ENCODE data around the gene LSM7.

LSM7 gene

DNA sequence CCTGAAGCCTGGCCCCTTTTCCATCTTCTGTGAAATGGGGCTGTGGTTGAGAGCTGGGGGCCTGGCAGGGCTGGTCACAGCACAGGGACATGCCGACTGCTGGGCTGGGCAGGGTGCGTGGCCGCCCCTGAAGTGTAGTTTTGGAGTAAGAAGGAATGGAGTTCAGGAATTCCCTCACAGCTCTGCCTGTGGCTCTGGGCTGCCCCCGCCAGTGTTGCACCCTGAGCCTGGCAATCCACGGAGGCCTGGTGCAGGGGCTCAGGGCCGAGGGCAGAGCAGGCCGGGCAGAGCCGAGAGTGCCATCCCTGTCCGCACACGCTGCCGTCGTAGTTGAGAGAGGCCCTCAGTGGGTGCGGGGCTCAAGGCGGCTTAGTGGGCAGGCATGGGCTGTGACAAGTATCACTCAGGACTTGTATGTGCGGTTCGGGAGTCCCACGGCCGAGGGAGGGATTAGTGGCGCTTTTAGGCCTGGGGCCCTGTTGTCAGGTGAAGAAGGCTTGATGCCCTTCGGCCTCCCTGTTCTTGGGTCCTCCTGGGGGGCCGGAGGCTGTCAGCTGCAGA, 9.7 kb upstream of the LSM7 start:
- DNase-seq (ENCODE audit: low read depth in 2 of 2), result no peak

DNA sequence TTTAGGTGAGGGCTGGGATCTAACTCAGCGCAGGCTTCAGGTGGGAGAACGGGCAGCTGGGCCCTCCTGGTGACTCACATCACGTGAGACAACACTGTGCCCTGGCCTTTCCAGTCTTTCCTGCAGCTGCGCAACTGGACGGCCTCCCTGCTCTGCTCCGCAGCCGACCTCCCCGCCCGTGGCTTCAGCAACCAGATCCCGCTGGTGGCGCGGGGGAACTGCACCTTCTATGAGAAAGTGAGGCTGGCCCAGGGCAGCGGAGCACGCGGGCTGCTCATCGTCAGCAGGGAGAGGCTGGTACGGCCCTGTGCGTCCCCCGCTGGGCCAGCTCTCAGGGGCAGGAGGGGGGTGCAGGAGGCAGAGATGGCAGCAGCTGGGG, 8.9 kb upstream of the LSM7 start:
- DNase-seq (ENCODE audit: low read depth in 2 of 2), result no peak

DNA sequence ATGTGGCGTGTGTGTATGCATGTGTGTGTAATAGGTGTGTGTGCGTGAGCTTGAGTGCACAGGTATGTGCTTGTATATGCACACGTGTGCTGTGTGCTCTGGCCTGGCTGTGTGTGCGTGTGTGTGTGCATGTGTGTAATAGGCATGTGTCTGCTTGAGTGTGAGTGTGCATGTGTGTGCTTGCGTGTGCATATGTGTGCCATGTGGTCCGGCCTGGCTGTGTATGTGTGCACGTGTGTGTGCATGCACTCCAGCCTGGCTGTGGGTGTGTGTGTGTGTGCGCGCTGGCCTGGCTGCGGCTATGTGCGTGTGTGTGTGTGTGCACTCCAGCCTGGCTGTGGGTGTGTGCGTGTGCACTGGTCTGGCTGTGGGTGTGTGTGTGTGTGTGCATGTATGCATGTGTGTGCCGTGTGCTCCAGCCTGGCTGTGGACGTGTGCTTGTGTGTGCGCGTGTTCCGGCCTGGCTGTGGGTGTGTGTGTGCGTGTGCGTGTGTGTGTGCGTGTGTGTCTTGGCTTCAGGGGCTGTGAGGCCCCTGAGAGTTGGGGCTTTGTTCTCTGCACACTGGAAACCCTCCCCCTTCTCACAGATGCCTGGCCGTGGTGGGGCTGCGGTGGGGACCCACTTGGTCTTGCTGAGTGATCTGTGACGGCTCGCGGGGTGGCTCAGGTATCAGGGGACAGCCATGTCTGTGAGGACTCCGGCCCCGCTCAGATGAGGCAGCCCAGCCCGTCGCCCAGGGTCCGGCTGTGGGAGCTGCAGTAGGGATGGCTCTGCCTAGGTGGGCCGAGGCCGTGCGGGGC, 8.3 kb upstream of the LSM7 start:
- DNase-seq (ENCODE audit: low read depth in 2 of 2), result no peak

DNA sequence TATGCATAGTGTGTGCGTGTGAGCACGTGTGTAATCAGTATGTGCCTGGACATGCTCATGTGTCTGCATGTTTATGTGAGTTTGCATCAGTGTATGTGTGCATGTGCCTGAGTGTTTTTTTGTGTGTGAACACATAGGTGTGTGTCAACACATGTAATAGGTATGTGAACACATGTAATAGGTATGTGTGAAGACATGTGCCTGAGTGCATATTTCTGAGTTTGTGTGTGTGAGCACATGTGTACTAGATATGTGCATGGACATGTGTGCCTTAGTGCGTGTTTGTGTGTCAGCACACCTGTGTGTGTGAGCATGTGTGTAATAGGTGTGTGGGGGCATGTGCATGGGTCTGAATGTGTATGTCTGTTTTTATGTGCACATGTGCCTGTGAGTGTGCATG, 7.5 kb upstream of the LSM7 start:
- DNase-seq (ENCODE audit: low read depth in 2 of 2), result no peak

DNA sequence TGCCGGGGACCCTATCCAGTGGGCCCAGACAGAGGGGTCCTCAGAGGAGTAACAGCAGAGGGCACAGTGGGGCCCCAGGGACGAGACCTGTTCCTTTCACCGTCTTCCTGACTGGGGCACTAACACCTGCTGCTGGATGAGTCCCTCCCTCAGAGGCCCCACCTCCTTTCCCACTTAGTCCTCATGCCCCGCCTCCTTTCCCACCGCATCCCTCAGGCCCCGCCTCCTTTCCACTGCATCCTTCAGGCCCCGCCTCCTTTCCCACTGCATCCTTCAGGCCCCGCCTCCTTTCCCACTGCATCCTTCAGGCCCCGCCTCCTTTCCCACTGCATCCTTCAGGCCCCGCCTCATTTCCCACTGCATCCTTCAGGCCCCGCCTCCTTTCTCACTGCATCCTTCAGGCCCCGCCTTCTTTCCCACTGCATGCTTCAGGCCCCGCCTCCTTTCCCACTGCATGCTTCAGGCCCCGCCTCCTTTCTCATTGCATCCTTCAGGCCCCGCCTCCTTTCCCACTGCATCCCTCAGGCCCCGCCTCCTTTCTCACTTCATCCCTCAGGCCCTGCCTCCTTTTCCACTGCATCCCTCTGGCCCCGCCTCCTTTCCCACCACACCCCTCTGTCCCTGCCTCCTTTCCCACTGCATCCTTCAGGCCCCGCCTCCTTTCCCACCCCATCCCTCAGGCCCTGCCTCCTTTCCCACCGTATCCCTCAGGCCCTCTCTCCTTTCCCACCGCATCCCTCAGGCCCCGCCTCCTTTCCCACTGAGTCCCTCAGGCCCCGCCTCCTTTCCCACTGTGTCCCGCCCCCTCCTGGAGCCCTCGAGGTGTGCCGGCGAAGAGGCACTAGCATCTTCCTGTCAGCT, 6.8 kb upstream of the LSM7 start:
- DNase-seq (ENCODE audit: low read depth in 2 of 2), result no peak

DNA sequence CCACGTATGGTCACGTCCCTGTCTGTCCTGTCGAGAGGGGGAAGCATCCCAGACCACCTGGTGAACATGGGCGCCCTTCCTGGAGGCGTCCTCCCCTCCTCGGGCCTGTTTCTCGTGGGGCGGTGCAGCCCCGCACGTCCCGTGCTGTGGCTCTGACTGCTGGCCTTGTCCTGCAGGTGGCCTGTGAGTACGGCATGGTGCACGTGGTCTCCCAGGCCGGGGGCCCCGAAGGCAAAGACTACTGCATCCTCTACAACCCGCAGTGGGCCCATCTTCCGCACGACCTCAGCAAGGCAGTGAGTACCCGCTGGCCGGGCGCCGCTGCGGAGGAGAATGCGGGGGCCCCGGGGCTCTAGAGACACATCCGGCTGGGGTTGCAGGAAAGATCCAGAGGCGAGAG, 6.0 kb upstream of the LSM7 start:
- no peak for DNase-seq (ENCODE audit: low read depth in 2 of 2)

DNA sequence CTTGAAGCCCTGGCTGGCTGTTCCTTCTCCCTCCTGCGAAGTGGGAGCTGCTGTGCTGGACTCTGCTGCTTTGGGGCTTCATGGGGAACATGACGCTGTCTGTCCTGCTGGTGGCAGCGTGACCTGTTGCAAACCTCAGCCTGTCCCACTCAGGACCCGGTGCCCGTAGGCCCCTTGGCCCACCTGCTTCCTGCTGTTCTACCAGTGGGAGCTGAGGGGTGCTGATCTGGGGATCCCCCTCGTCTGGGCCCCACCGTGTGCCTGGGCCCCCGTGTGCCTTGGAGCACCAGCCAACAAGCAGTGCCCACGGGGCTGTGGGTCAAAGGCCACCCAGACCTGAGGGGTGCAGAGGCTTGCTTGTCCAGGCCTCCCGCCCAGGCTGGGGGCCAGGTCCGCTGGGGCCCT, 5.4 kb upstream of the LSM7 start:
- DNase-seq (ENCODE audit: low read depth in 2 of 2), result no peak

DNA sequence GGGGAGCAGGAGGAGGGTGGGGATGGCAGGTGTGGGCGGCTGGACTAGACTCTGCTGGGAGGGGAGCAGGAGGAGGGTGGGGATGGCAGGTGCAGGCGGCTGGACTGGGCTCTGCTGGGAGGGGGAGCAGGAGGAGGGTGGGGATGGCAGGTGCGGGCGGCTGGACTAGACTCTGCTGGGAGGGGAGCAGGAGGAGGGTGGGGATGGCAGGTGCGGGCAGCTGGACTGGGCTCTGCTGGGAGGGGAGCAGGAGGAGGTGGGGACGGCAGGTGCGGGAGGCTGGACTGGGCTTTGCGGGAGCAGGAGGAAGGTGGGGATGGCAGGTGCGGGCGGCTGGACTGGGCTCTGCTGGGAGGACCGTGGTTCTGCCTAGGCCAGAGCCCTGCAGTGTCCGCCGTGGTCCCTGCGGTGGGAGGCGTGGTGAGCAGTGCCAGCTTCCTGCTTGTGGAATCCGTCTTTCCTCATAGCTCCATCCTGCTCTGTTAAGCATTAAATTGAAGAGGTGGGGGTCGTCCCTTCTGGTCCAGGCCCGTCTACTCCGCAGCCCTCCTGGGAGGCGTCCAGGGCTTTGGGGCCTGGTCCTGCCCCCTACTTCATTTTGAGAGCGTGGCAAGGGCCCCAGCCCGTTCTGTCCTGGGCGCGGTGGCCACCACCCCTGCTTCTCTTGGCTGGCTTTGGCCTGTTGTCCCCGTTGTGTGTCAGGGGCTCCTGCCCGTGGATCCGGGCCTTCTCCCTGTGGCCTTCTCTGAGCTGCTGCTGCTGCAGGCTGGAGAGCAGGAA, 4.8 kb upstream of the LSM7 start:
- no peak for DNase-seq (ENCODE audit: low read depth in 2 of 2)

DNA sequence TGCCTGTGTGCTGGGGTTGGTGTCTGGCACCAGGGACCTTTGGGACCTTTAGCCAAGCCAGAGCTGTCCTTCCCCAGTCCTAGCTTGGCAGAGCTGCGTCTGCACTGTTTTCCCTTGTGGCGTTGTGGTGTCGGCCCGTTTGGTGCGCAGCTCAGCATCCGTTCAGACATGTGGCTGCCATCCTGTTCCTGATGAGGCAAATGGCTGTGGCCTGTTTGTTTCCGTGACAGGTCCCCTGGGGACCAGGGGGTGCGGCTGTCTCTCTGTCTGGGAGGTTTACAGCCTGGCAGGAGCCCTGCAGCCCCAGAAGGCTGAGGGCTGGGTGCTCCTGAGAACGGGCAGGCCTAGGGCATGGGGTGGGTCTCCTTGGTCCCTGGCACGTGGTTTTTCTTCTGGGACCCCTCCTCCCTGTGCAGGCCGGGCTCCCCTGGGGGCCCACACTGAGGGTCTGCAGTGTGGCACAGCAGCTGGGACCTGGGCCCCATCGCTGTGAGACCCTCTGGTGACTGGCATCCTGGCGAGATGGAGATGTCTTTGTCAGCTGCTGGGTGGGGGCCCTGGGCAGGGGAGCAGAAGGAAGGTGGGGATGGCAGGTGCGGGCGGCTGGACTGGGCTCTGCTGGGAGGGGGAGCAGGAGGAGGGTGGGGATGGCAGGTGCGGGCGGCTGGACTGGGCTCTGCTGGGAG, 4.1 kb upstream of the LSM7 start:
- no peak for DNase-seq (ENCODE audit: low read depth in 2 of 2)

DNA sequence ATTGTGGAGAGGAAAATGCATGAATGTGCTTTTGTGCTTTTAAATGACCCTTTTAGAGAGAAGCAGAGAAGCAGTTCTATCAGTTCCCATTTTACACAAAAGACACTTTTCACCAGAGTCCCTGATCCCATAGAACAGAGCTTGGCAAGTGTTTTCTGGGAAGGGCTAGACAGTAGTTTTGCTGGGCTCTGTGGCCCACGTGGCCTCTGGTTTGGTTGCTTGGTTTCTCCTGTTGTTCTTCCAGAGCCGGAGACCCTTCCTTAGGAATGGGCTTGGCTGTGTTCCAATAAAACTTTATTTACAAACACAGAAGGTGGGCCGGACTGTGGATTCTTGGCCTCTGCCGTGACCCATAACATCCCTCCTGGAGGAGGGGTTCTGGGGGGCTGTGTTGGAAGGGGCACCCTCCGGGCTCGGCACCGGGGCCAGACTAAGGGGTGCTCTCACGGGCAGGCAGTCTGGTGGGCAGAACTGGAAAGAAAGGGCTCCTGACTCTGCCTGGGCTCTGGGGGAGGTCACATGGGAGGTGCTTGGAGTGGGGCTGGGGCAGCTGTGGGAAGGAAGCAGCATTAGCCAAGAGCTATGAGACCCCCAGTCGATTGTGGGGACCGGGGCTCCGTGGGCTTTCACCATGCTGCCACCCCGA, 3.3 kb upstream of the LSM7 start:
- no peak for DNase-seq (ENCODE audit: low read depth in 2 of 2)

DNA sequence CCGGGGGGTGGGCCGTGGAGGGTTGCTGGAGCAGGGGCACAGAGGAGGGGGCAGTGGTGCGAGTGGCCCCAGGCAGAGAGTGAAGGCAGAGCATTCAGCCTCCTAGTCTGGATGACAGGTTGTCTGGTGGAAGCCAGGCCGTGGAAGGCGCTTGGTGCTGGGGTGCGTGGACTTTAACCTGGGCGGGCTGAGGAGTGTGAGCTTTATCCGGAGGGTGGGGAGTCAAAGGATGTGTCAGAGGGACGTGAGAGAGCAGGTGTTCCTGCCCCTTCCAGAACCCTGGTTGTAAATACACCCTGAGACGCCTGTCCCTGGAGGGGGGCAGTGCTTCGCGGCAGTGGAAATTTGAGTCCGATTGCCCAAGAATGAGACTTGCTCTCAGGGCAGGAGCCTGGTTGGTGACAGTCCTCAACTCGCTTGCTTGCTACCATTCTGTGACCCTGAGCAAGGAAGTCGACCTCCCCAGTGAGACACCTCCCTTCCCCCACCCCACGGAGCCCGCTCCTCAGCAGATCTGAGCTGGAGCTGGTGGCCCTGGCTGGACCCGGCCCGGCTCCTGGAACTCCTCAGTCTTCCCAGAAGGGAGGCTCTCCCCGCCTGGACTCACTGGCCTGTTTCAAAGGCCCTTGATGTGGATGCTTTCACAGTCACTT, 2.4 kb upstream of the LSM7 start:
- no peak for DNase-seq (ENCODE audit: low read depth in 2 of 2)

DNA sequence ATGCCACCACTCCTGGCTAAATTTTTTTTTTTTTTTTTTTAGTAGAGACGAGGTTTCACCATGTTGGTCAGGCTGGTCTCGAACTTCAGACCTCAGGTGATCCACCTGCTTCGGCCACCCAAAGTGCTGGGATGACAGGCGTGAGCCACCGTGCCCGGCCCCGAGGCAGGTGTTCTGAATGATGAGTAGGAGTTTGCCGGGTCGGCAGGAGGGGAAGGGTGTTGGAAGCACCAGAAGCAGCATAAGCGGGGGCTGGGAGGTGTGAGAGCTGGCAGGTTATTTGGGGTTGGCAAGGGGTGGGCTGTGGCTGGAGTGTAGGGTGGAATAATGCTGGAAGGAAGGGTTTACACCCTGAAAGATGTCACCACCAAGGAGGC, 1.9 kb upstream of the LSM7 start:
- no peak for DNase-seq (ENCODE audit: low read depth in 2 of 2)

DNA sequence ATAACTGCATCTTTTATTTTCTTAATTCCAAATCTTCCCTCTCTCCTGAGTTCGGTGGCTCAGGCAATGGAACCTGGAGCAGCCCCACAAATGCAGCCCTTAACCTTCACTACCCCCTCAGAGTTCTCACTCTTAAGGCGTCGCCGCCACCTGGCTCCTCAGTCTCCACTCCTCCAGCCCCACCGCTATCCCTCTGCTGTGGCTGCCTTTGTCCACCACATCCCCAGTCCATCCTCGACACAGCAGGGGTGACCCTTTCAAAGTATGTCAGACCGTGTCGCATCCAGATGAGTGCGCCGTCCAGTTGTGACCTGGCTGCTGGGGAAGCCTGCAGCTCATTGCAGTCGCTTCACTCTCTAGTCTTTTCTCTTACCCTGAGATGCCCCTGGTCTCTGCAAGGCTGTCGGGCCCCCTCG, 1.1 kb upstream of the LSM7 start:
- DNase-seq (ENCODE audit: low read depth in 2 of 2), result no peak

DNA sequence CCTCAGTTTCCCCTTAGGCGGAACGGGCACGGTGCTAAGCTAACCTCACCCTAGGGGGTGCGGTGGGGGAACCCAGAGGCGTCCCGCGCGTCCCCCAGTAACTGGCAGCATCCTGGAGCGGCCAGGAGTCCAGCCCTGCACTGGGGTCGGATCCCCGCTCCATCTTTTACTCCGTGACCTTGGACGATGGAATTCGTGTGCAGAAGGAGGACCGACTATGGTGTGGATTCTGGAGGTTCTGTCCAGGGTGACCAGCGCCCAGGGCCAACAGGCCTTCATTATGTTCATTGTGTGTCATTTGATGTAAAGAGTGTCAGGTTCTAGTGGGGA, 728 bp upstream of the LSM7 start:
- no peak for DNase-seq (ENCODE audit: low read depth in 2 of 2)

DNA sequence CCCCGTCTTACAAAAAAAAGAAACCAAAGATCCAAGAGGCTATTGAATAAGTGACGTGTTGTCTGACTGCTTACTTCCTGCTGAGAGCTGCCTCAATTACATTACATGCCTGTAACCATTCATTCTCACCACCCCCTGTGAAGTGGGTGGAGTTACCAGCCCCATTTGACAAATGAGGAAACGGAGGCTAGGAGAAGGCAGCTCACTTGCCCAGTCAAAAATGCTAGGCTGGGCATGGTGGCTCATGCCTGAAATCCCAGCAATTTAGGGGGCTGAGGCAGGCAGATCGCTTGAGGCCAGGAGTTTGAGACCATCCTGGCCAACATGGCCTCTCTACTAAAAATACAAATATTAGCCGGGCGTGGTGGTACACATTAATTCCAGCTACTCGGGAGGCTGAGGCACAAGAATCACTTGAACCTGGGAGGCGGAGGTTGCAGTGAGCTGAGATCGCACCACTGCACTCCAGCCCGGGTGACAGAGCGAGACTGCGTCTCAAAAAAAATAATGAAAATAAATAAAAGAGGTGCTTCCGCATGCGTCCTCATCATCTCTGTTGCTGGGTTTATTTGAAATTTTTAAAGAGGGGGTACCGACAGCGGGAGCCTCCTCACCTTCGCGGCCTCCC, 499 bp downstream of the LSM7 start:
- DNase-seq (ENCODE audit: low read depth in 2 of 2), result peak; percentile 41 to 48

DNA sequence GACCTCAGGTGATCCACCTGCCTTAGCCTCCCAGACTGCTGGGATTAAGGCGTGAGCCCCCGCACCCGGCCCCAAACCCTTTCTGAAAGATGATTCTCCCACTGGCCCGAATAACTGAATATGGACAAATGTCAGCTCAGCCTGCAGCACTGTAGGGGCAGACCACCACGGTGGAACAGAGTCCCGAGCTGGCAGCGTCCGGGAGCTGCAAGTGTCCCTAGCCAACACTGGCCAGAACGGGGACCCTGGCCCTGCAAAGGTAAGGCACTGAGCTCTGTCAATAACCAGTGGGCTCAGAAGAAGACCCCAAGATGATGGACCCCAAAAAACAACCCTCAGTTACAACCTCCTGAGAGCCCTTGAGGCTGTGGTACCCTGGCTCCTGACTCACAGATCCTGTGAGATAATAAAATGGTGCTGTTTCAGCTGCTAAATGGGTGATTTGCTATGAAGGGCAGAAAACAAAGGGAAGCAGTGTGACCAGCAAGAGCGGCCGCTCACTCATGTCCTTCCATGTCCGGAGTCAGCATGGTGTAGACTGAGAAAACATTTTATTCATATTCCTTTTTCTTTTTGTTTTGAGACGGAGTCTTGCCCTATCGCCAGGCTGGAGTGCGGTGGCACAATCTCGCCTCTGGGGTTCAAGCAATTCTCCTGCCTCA, 1.6 kb downstream of the LSM7 start:
- DNase-seq (ENCODE audit: low read depth in 2 of 2), result no peak

DNA sequence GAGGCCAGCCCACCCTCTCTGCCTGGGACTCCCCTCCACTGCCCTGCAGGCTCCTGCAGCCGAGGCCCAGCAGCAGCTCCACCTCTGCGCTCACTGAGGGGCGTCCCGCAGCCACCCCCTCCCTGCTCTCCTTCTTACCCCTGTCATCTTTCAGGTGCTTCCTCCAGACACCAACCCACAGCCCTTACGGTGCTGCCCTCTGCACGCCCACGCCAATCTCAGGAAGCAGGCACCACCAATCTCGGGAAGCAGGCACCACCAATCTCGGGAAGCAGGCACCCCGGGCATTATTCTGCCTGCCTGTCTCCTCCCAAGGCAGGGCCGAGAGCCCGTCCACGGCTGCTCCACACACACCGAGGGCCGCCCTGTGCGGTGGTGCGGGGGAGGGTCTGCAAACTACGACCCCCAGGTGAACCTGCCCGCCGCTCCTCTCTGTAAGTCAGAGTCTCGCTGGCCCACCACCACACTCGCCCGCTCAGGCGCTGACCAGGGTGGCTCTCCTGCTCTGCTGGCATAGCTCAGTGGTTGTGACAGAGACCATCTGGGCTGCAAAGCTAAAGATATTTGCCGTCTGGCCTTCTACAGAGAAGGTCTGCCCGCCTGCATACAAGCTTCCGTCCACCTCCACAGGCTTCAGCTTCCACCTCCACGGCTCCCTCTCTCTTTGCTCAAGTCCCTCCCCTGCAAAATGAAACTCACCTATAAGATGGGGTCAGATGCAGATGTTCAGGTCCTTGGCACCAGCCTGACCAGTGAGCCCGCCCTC, 2.9 kb downstream of the LSM7 start:
- no peak for DNase-seq (ENCODE audit: low read depth in 2 of 2)

DNA sequence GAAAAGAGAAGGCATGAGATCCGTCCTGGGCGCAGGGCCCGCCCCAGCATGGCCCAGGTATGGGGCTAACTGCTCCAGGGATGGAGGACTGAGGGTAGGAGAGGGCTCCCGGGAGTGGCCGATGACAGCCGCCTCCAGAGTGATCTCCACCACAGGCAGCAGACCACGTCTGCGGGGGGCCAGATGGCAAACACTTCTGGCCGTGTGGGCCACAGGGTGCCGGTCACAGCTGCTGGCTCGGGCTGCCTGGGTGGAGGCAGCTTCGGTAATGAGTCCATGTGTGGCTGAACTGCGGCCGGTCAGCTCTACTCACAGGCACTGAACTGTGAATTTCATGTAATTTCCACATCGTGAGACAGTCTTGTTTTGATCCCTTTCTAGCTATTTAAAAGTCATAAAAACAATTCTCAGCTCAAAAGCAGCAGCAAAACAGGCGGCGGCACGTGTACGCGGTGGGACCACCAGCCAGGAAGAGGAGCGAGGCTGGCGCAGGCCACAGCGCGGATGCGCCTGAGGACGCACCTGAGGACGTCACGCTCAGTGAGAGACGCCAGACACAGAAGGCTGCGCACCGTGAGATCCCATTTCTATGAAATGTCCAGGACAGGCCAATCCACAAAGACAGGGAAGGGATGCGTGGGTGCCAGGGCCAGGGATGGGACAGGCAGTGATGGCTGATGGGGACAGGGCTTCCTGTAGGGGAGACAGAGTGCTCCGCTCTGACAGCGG, 4.0 kb downstream of the LSM7 start:
- no peak for DNase-seq (ENCODE audit: low read depth in 2 of 2)

All from activated CD4-positive, alpha-beta T cell treated with anti-CD3 and anti-CD28 coated beads for 24 hours (primary cell).